Right ventricle myocardium superior (tissue), 1 donor: ENCODE results near the gene HLA-DRB1. TPM values are rescaled to one million over a fixed set of nuclear protein-coding genes. Genes with fewer than 3 reads are reported as not detected.
"Not testable (repeated sequence)": the region's sequence is repeated elsewhere in the genome, so short reads cannot be mapped to it uniquely, and the experiment has no call there.

Experiments used
- ATAC-seq: fragments of 200-7000 bp; cut with Tn5 transposase; one replicate; pipeline ENCODE4 v1.9.1; 2020; ENCODE audit warnings: mild to moderate bottlenecking; ENCODE audit not compliant: poor library complexity
- DNase-seq: peaks from one replicate; pipeline ENCODE4 v3.0.0-alpha.2; 2020
- intact Hi-C: fragments of 100-400 bp; cut with DNase I; formaldehyde crosslinking; loops from one replicate; pipeline ENCODE4 v1.11.2; 2022
- long read RNA-seq: library from polyadenylated mRNA; unstranded; transcript quantifications from one replicate; pipeline ENCODE4 v2.0.0, GENCODE V29; 2021
- total RNA-seq: library from RNA; stranded (reverse); fragmentation: NEBNext Ultra II Directional; extraction: Animal tissue kit (Norgen Biotek cat#: 25700); gene quantifications from one replicate; pipeline ENCODE4 v1.2.1, GENCODE V29; 2021
- donor health status: DM: no; HTN: yes; CAD: no; lungs with severe emphysema.

The HLA-DRB1 gene
- total RNA-seq, result 27.5 TPM
- long read RNA-seq, transcript HLA-DRB1-201 (6 exons, 1,229 nt), result major isoform, 23 of 72 reads
- long read RNA-seq, partial matches to known transcripts, result 27 of 72 reads
- long read RNA-seq, other reads (novel, unspliced or antisense), result 22 of 72 reads

DNA sequence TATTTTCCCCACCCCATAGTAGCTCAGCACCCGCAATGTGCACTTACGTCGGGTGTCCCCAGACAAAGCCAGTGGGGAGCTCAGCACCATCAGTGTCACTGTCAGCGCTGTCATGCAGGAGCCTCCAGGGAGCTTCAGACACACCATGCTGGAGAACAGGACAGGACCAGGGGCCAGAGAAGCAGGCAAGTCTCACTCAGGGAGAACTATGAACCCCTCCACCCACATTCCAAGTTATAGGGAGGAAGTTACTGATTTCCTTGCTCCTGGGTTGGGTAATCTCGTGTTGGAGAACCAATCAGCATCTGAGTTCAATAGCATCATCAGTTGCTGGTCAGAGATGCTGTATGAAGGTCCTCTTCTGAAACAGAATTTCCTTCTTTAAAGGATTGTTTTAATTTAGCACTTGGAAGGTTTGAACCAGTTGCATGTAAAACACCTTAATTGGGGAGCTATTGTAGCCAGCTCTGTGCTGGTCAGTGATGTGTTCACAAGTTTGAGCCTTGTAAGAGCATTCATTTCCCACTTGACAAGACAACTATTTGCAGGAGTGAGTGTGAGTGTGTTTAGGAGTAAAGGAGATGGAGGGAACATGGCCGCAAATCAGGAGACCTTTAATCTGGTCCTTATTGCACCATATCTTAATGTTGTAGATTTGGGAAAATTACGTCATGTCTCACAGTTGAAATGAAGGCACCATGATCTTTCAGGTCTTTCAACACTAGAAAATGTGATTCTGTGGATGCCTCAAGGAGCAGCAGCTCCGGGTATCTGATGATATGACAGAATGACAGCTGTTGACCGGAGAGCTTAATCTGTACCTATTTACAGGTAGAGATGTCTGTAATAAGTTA lies at the start of gene HLA-DRB1:
TSS of gene HLA-DRB1 (minus strand) at position 253 of the 854 bp plus-strand sequence. CDS start at position 147, 106 bp downstream.
- ATAC-seq, result peak; percentile 92
- intact Hi-C loops, result no loop called here
- peak; percentile 20 for DNase-seq

DNA sequence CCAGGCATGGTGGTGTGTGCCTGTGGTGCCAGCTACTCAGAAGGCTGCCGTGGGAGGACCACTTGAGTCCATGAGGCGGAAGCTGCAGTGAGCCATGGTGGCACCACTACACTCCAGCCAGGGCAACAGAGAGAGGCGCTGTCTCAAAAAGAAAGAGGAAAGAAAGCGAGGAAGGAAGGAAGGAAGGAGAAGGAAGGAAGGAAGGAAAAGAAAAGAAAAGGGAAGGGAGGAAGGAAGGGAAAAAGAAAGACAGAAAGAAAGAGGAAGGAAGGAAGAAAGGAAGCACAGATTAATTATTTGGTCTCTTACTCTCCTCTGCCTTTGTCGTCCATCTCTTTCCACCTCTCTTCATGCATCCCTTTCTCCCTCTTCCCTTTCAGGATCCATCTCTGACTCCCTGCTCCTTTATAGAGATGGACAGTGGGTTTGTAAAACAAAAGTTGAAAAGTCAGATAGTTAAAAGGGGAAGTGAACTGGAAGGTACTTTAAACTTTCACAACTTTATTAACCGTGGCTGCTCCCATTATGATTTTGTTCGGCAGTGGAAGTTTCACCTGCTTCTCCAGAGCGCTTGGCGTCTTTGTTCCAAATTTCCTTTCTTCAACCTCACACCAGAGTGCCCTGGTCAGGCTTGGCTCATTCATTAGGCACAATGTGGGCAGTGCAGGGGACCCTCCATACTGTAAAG lies 49.0 kb upstream of the HLA-DRB1 start:
- no peak for ATAC-seq

DNA sequence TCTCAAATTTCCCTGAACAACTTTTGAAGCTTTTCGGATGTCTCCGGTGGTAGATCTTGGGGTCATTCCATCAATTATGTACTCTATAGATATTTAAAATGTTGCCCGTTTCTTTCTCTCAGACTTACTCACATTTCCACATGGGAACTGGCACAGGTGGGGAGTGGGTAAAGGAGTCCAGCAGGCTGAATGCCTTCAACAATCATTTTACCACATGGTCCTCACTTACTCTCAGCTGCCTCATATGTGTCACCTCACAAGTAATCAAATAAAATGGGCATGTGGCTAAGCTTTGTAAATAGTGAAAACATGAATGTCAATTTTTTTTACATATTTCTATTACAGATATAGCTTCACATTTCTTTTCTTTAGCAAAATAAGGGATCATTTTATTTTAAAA lies 48.2 kb upstream of the HLA-DRB1 start:
- no peak for DNase-seq
- no peak for ATAC-seq
- intact Hi-C loops, result no loop called here

More for the DNA sequence above, 49.0 kb upstream of the HLA-DRB1 start:
- no peak for DNase-seq
- intact Hi-C loops, result no loop called here

DNA sequence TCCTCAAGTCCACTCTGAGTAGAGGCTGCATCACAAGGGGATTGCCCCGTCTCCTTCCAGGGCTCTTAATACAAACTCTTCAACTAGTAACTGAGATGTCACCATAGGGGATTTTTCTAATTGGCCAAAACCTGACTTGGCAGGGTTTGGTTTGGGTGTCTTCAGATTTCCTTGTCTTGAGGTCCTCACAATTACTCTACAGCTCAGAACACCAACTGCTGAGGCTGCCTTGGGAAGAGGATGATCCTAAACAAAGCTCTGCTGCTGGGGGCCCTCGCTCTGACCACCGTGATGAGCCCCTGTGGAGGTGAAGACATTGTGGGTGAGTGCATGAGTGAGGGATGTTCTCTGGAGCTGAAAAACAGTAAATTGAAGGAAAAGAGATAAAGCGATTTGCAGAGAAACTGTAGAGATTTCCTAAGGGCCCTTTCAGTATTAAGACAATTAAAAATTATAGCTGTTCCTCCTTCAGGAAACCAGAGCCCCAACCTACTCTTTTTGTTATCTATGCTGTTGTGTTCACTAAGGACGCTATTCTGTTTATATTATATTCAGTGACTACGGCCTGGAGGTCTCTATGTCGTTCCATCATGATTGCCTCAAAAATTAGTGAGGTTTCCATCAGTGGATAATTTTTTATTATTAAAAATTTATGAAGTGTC lies 47.7 kb upstream of the HLA-DRB1 start, which contains the start of gene HLA-DQA1:
TSS of gene HLA-DQA1 (plus strand) at position 188 of the 662 bp plus-strand sequence. CDS start at position 241, 53 bp downstream.
- DNase-seq (no peak), ATAC-seq (peak; percentile 27)
- intact Hi-C loops, result no loop called here

DNA sequence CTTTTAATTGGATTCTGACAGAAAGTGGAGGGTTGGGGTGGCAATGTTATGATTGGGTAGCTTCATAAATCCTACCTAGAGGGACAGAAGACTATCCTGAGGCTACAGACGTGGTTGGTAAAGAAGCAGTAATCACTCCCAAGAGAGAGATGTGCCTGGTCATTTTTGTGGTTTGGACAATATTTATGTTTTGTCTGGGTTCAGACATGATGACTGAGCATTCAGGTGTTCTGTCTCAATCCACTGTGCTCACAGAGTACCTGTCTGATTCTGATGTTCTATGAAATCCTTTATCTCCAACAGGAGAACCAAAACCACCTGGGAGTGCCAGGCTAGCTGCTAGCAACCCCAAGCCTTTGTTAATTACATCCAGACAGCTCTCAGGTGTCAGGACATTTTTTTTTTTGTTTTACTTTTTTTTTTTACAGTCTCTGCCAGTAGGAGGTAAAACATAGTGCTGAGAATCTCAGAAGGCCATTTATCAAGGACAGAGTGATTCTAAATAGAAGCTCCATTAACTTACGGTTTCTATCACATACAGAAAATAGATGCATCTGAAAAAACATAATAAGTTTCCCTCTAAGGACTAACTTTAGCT lies 46.0 kb upstream of the HLA-DRB1 start:
- DNase-seq, result no peak
- ATAC-seq, result no peak
- intact Hi-C loops, result no loop called here

DNA sequence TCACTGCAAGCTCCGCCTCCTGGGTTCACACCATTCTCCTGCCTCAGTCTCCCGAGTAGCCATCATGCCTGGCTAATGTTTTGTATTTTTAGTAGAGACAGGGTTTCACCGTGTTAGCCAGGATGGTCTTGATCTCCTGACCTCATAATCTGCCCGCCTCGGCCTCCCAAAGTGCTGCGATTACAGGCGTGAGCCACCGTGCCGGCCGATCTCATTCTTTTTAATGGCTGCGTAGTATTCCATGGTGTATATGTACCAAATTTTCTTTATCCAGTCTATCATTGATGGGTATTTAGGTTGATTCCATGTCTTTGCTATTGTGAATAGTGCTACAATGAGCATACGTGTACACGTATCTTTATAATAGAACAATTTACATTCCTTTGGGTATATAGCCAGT lies 40.1 kb upstream of the HLA-DRB1 start:
- DNase-seq, ATAC-seq, intact Hi-C loops: not testable (repeated sequence)

DNA sequence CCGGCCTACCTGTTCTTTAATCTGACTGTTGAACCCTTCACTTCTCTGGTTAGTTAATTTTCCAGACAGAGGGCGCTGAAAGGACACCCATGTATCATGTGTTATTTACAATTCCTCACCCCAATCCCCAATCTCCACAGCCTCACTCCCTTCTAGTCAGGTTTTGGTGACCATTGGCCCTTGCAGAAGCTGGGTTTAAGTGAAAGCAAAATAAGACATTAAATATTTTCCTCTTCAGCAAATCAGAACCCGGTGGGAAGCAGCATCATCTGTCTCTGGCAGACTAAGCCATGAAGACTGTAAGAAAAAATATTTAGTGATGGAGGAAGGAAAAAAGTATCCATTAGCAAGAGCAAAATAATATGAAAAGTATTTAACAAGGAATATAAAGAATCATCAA lies 38.2 kb upstream of the HLA-DRB1 start:
- intact Hi-C loops, result no loop called here
- DNase-seq (no peak), ATAC-seq (no peak)

DNA sequence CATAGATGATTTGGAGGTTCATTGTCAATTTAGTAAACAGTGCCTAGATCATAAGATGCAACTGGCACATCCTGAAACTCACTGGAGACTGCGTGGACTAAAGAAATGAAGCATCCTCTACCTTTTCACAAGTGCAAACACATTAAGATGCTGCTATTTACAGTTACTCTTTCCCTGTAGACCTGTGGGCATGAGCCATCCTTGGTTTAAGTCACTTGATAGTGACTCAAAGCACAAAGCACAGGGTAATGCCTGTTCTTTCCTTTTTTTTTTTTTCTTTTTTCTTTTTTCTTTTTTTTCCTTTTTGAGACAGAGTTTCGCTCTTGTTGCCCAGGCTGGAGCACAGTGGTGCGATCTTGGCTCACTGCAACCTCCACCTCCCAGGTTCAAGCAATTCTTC lies 37.6 kb upstream of the HLA-DRB1 start:
- DNase-seq (no peak), ATAC-seq (no peak)
- intact Hi-C loops, result no loop called here

DNA sequence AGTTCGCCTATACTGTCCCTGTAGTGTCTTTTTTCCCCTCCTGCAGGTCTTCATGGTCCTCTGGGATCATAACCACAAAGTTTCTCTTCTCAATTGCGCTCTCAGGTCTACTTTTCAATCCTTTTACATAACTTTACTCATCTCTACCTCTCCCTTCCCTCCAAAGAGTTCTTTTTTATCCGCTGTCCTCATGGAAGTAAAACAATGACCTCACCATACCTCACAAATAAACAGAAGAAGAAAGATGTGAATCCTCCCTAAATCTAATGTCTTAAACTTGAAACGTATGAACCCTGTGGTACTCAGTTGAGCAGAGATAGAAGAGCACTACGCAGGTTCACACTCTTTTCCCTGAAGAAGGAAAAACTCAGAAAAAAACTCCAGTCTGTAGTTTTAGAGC lies 35.5 kb upstream of the HLA-DRB1 start:
- intact Hi-C loops, result no loop called here
- DNase-seq (no peak), ATAC-seq (no peak)

DNA sequence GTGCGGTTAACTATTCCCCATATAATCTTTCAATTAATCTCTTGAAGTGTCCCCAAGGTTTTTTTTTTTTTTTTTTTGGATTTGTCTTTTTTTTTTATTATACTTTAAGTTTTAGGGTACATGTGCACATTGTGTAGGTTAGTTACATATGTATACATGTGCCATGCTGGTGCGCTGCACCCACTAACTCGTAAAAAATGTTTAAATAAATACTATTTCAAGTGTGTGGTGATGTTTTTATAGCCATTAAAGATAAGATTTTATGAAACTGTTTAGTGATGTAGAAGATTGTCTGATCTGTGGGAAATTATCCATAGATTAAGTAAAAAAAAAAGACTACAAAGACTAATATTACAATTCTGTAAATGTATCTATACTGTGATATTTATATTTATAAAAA lies 34.9 kb upstream of the HLA-DRB1 start:
- no peak for ATAC-seq
- no peak for DNase-seq
- intact Hi-C loops, result no loop called here

DNA sequence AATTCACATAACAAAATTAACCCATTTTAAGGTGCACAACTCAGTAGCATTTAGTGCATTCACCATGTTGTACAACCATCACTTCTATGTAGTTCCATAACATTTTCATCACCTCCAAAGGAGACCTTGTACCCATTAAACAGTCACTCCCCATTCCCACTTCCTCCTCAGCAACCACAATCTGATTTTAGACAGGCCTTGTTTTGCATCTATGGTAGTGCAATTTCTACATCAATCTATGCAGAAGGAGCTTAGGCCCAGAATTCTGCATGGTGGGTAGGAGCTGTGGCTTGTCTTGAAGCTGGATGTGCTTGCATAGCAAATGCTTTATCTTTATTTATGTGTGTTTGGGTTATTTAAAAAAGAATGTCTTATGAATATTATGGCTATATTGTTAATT lies 34.0 kb upstream of the HLA-DRB1 start:
- intact Hi-C loops, result no loop called here
- DNase-seq, result no peak
- no peak for ATAC-seq

DNA sequence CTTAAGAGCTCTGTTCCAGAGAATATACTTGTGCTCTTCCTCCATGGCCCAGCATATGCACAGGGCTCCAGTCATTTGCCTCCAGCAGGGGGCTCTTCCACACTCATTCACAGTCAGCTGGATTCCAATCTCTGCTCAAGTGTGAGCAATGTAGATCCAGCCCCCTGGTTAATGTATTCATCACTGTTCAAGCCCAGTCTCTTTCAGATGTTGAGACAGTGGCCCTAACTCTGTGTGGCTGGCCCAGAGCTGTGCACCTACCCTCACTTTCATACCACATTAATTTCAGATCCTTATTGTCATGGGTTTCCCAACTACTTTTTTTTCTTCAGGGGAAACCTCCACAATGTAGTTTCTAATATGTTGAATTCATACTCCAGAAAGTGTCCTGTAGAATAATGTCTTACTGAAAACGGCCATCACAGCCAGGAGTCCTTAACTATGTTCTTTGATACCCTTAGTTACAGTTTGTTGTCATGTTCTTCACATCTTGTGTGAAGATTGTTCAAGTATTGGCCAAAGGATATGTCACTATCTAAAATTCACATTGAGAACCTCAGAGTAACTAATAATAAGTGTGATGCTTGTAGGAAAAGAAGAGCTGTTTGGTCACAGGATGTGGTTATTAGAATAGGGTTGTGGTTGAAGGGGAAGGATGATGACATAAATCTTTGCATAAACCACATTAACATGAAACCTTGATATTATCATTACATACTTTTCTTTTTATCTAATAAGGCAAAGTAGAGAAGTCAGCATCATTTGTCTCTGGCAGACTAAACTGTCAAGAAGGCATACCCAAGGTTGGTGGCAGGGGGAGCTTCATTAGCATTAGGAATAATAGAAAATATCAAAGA lies 33.1 kb upstream of the HLA-DRB1 start:
- intact Hi-C loops, result no loop called here
- DNase-seq (no peak), ATAC-seq (peak; percentile 75)

DNA sequence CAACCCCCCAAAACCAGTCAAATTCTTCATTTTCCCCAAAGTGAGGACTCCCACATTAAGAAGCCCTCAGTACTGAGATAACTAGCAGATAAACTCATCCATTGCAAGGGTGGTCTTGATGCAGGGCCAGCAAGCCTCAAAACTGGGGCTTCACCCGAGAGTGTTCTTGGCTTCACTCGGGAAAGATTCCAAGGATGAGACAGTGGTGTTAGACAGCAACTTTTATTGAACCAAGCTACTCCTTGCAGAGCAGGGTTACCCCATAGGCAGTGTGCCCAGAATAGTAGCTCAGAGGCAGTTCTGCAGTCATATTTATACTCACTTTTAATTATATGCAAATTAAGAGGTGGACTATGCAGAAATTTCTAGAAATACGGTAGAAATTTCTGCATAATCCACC lies 31.7 kb upstream of the HLA-DRB1 start:
- DNase-seq (no peak), ATAC-seq (no peak)
- intact Hi-C loops, result no loop called here

DNA sequence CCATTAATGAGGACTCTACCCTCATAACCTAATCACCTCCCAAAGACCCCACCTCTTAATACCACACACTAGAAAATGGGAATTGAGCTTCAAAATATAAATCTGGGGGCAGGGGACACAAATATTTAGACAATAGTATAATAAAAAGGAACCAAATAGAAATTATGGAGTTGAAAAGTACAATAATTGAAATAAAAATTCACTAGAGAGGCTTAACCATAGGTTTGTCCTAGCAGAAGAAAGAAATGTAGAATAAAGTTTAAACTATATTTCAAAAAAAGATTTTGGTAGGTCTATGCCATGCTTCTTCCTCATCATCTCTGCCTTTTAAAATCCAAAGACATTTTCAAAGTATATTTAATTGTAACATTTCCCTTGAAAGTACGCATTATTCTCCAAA lies 28.1 kb upstream of the HLA-DRB1 start:
- no peak for DNase-seq
- intact Hi-C loops, result no loop called here
- no peak for ATAC-seq

DNA sequence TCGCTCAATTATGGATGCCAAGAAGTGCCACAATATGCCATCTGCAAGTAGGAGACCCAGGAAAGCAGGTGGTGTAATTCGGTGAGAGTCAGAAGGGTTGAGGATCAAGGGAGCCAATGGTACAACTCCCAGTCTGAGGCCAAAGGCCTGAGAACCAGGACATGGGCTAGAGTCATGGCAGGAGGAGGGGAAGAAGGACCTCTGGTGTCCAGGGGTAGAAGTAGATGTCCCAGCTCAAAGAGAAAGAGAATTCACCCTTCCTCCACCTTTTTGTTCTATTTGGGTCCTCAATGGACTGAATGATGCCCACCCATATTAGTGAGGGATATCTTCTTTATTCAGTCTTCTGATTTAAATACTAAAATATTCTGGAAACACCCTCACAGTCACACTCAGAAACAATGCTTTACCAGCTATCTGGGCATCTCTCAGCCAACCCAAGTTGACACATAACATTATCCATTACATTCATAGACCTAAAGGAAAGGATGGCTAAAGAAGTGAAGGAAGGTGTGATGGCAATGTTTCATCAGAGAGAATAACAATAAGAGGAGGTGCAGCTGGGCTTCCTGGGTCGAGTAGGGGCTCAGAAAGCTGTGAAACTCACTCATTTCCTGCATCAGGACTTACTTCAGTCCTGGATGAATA lies 26.4 kb upstream of the HLA-DRB1 start:
- intact Hi-C loops, result no loop called here
- DNase-seq (no peak), ATAC-seq (no peak)

DNA sequence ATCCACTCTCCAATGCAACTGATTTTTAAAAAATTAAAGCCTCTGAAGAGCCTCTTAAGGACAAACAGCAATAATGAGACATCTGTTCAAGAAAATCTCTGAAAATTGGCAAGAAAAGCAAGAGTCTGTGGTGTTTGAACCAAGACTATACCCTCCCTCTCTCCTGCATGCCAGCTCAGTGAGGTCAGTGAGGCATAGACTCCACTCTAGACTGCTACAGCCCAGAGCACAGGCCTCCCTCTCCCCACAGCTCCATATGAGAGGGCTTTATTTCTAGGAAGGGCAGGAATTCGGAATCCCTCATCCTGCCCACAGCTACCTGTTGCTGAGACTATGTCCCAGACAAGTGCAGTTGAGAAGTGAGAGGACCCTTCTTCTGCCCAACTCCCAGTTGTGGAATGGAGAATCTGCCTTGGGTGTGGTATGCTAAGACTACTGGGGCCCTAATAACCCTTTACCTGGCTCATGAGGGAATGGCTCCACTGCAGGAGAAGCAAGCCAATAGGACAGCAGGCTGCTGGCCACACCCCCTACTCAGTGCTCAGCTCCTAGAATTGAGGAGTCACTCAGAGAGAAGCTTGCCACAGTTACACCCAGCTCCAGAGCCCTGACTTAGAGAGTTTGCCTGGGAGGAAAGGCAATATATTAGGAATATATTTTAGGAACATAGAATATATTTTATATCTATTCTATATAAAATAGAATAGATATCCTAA lies 24.9 kb upstream of the HLA-DRB1 start:
- ATAC-seq, result no peak
- intact Hi-C loops, result no loop called here
- DNase-seq, result no peak

DNA sequence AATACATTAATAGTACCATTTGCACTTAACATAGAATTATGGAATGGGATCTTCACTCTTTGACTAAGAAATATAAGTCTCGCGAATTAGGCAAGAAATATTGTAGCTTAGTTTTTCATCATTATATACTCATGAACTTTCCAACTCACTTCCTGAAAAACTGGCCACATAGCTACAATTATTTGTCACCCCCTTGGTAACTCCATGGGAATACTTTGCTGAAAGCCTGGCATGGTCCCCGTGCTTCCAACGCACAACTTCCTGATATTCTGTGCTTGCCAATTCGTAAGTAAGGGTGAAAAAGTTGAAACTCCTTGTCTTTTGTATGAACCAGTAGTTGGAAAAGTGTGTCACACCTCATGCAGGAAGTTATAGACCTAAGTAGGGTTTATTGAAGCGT lies 23.8 kb upstream of the HLA-DRB1 start:
- ATAC-seq, result no peak
- intact Hi-C loops, result no loop called here
- DNase-seq, result no peak
